GM19351 (cell line): ENCODE measurements around the gene AP3B2.

ENCODE experiments used
- ATAC-seq: cut with Tn5 transposase; IDR thresholded peaks from one replicate; pipeline ENCODE4 v1.9.1; 2021; ENCODE audit warnings: mild to moderate bottlenecking, moderate library complexity; ENCODE audit not compliant: unreplicated experiment

AP3B2 gene

DNA sequence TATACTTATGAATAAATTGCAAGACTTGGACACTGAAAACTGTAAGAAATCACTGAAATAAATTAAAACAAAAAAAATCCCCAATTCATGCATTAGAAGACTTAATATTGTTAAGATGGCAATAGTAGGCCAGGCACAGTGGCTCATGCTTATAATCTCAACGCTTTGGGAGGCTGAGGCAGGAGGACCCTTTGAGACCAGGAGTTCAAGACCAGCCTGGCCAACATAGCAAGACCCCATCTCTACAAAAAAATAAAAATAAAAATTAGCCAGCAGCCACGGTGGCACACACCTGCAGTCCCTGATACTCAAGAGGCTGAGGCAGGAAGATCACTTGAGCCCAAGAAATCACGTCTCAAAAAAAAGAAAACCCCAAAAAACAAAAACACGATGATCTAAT, 98.3 kb downstream of the AP3B2 start:
- no peak for ATAC-seq
